ENCODE measurements around the gene PMM1.
"Not testable (repeated sequence)": the region's sequence is repeated elsewhere in the genome, so short reads cannot be mapped to it uniquely, and the experiment has no call there.

The PMM1 gene

GRCh38 chr22:41595703-41596102, 6.1 kb upstream of the PMM1 start:
- TF ChIP-seq ZFX (IDR thresholded peaks at IDR 0.05; ENCODE audit: borderline replicate concordance) (no peak), CTCF (IDR thresholded peaks at IDR 0.05) (no peak)
- peak overlapping the region; percentile 30 for H3K27ac ChIP-seq

DNA sequence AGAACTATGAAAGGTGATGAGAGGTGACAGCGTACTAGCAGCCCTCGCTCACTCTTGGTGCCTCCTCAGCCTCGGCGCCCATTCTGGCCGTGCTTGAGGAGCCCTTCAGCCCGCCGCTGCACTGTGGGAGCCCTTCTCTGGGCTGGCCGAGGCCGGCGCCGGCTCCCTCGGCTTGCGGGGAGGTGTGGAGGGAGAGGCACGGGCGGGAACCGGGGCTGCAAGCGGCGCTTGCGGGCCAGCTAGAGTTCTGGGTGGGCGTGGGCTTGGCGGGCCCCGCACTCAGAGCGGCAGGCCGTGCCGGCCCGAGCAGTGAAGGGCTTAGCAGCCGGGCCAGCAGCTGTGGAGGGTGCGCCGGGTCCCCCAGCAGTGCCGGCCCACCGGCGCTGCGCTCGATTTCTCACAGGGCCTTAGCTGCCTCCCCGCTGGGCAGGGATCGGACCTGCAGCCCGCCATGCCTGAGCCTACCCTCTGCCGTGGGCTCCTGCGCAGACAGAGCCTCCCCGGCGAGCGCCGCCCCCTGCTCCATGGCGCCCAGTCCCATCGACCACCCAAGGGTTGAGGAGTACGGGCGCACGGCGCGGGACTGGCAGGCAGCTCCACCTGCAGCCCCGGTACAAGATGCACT, 3.8 kb upstream of the PMM1 start:
- H3K27ac ChIP-seq: not testable (repeated sequence)

DNA sequence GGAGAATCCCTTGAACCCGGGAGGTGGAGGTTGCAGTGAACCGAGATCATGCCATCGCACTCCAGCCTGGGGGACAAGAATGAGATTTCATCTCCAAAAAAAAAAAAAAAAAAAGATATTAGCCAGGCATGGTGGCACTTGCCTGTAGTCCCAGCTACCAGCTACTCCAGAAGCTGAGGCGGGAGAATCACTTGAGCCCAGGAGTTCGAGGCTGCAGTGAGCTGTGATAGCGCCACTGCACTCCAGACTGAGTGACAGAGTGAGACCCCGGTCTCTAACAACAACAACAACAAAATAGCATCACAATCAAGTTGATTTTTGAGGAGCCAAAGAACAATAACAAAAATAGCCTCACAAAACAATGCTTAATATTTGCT, 2.3 kb downstream of the PMM1 start:
- no peak for TF ChIP-seq CTCF (IDR thresholded peaks at IDR 0.05)
- no peak for TF ChIP-seq ZFX (IDR thresholded peaks at IDR 0.05; ENCODE audit: borderline replicate concordance)
- peak overlapping the region; percentile 93 for H3K27ac ChIP-seq

- H3K27ac ChIP-seq: peak overlapping the region; percentile 93; the same call in 1 of the 2 replicates
- TF ChIP-seq CTCF (IDR thresholded peaks at IDR 0.05) (no peak), ZFX (IDR thresholded peaks at IDR 0.05; ENCODE audit: borderline replicate concordance) (no peak)
Observed at GRCh38 chr22:41585898-41586297, 3.7 kb downstream of the PMM1 start.

GRCh38 chr22:41584881-41585280, 4.8 kb downstream of the PMM1 start:
- TF ChIP-seq ZFX (IDR thresholded peaks at IDR 0.05; ENCODE audit: borderline replicate concordance): no peak
- no peak for TF ChIP-seq CTCF (IDR thresholded peaks at IDR 0.05)
- H3K27ac ChIP-seq: no peak overlapping the region

DNA sequence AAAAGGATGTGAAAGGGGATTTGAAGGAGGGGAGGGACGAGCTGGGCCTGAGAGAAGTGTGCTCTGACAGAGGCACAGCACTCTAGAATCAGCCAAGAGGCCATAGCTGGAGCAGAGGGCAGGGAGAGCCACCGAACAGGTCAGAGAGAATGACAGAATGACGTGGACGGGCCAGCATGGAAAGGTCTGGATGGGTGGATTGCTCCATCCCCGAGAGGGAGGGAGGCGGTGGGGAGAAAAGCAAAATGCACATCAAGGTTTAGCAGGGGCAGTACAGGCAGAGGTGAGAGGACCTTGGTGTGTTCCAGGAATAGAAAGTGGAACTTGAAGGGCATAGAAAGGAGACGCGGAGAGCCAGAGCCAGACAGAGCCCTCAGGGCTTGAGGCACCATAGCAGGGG, 6.9 kb downstream of the PMM1 start:
- no peak overlapping the region for H3K27ac ChIP-seq
- TF ChIP-seq ZFX (IDR thresholded peaks at IDR 0.05; ENCODE audit: borderline replicate concordance) (no peak), CTCF (IDR thresholded peaks at IDR 0.05) (no peak)

DNA sequence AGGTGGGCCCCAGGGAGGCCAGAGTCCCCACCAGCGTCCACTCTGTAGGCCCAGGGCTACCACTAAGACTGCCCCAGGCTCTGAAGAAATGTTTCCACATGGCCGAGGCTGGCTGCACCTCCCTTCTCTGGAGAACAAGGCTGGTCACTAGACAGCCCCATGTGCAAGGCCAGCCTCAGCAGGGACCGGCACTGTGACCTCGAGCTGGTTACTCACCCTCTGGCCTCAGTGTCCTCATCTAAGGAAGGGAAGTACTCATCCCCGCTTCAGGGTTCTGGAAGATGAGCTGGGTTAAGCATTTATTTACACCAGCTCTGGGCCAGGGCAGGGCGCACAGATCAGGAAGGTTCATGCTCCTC, 9.7 kb downstream of the PMM1 start:
- no peak overlapping the region for H3K27ac ChIP-seq
- TF ChIP-seq CTCF (IDR thresholded peaks at IDR 0.05) (no peak), ZFX (IDR thresholded peaks at IDR 0.05; ENCODE audit: borderline replicate concordance) (no peak)

All from 22Rv1 (cell line).